Thyroid gland (tissue), 4 donors: ENCODE results near the gene COL4A1. TPM values are rescaled to one million over a fixed set of nuclear protein-coding genes. Genes with fewer than 3 reads are reported as not detected.
"Not testable (repeated sequence)": the region's sequence is repeated elsewhere in the genome, so short reads cannot be mapped to it uniquely, and the experiment has no call there.

Experiments
- DNase-seq, 2 donors: peaks; one replicate each; pipeline ENCODE4 v3.0.0-alpha.2; 2019
- H3K27ac ChIP-seq, 3 donors: fragments of 200-600 bp; sonication (generic); 1 replicate in 2 of 3; 2 replicates in 1 of 3; pipeline ENCODE4 v1.5.1; 2016 to 2019; ENCODE audit warnings: mild to moderate bottlenecking in 1 of 3, moderate library complexity in 1 of 3
- H3K27me3 ChIP-seq: fragments of 200-600 bp; sonication (generic); one replicate; pipeline ENCODE4 v1.5.1; 2019
- H3K36me3 ChIP-seq, 2 donors: fragments of 200-600 bp; sonication (generic); one replicate each; pipeline ENCODE4 v1.5.1; 2016 to 2019
- H3K4me1 ChIP-seq, 2 donors: fragments of 200-600 bp; sonication (generic); one replicate each; pipeline ENCODE4 v1.5.1; 2017 to 2019
- H3K4me3 ChIP-seq, 3 donors: fragments of 200-600 bp; sonication (generic); replicated peaks in 1 of 3; 1 replicate in 2 of 3; 2 replicates in 1 of 3; pipeline ENCODE4 v1.5.1; 2016; ENCODE audit warnings: mild to moderate bottlenecking in 1 of 3
- H3K9me3 ChIP-seq: fragments of 200-600 bp; sonication (generic); one replicate; pipeline ENCODE4 v1.5.1; 2017
- POLR2A ChIP-seq, 2 donors: fragments of 450-650 bp; IDR thresholded peaks; one replicate each; pipeline ENCODE4 v1.6.1; 2017; ENCODE audit warnings: antibody characterized with exemption in 2 of 2, mild to moderate bottlenecking in 2 of 2, moderate library complexity in 1 of 2
- WGBS, 2 donors: methylation state at CpG; one replicate each; pipeline ENCODE4 v1.1.5; 2017; 5-methylcytosine and 5-hydroxymethylcytosine counted together
- intact Hi-C: fragments of 100-400 bp; cut with DNase I; formaldehyde crosslinking; loops from one replicate; pipeline ENCODE4 v1.15.1; 2023
- total RNA-seq, 4 donors: library from RNA; depleted of rRNA; stranded (reverse); fragments of >200 nt; gene quantifications; one replicate each; pipeline ENCODE4 v1.2.3, GENCODE V29; 2016
- TF ChIP-seq, protein P1 (sequence below), 6 experiments: fragments of 200-600 bp in 3 of 6; fragments of 450-650 bp in 3 of 6; sonication (generic) in 3 of 6; IDR thresholded peaks; one replicate each; pipeline ENCODE4 v1.5.1; 2016 to 2019; ENCODE audit warnings: antibody characterized with exemption in 6 of 6, mild to moderate bottlenecking in 2 of 6, inconsistent platforms in 1 of 6, moderate library complexity in 1 of 6

Gene COL4A1
- total RNA-seq, 4 donors from 2014 or later: 71.3 to 161 (median 112) TPM

DNA sequence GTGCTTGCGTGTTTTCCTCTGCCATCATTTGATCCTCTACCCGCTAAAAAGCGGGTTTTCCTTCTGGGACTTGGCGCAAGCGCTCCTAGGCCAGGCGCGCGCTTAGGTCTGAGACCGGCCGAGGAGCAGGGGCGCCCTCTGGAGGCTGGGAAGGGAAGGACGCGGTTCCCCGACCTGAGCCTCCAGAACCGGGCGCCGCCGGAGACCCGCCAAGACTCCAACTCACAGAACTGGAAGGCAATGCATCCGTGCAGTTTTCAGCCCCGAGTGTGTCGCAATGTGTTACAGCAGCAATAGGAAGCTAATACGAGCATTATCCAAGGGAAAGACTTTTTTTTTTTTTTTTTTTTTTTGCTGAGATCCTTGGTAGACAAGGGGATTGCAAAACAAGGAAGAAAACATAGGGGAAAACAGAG is 190.9 kb downstream of the COL4A1 start:
- Histone ChIP-seq H3K4me1 (peaks cover 0 to 5% of the 10 kb centered on the region in 2 donors), H3K36me3 (no peaks in the 10 kb centered on the region), H3K27ac (no peak overlapping the region), H3K9me3 (no peaks in the 10 kb centered on the region), H3K4me3 (no peak overlapping the region), H3K27me3 (no peaks in the 10 kb centered on the region)
- peak; percentile 43 to 50 for DNase-seq
- intact Hi-C loops: loop anchor here (10.0 kb wide), 1 partner anchor 971 kb away; no protein-coding TSS in a partner anchor
- WGBS, 2 donors: 24 to 38% methylated on average over 23 of the region's 23 CpGs
- TF ChIP-seq, protein P1, sequence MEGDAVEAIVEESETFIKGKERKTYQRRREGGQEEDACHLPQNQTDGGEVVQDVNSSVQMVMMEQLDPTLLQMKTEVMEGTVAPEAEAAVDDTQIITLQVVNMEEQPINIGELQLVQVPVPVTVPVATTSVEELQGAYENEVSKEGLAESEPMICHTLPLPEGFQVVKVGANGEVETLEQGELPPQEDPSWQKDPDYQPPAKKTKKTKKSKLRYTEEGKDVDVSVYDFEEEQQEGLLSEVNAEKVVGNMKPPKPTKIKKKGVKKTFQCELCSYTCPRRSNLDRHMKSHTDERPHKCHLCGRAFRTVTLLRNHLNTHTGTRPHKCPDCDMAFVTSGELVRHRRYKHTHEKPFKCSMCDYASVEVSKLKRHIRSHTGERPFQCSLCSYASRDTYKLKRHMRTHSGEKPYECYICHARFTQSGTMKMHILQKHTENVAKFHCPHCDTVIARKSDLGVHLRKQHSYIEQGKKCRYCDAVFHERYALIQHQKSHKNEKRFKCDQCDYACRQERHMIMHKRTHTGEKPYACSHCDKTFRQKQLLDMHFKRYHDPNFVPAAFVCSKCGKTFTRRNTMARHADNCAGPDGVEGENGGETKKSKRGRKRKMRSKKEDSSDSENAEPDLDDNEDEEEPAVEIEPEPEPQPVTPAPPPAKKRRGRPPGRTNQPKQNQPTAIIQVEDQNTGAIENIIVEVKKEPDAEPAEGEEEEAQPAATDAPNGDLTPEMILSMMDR (IDR thresholded peaks at IDR 0.05): peak; percentile 41 to 68 (median 48)
- no peak for TF ChIP-seq POLR2A (IDR thresholded peaks at IDR 0.05)

DNA sequence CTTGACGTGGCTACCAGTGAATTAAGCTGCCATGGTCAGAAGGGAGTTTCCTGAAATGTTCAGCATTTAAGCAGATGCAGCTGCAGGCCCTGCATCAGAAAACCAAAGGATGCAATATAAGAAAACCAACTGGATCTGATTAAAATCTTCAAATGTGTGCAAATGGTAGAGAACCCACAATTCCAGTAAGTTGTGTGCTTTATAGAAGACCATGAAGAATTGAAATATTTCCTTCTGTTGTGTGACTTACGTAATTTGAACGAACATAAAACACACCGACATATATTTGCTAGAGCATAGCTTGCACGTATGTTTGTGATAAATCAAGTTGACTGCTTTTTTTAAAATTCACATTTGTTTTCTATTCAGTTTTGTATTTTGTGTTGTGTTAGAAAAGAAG is 191.4 kb downstream of the COL4A1 start:
- Histone ChIP-seq H3K27me3 (no peaks in the 10 kb centered on the region), H3K4me3 (no peak overlapping the region), H3K9me3 (no peaks in the 10 kb centered on the region), H3K4me1 (peaks cover 0 to 5% of the 10 kb centered on the region in 2 donors), H3K27ac (no peak overlapping the region), H3K36me3 (no peaks in the 10 kb centered on the region)
- WGBS, 2 donors: 81 to 82% methylated on average over 5 of the region's 5 CpGs
- intact Hi-C loops: loop anchor here (10.0 kb wide), 1 partner anchor 971 kb away; no protein-coding TSS in a partner anchor
- TF ChIP-seq, protein P1 (IDR thresholded peaks at IDR 0.05): no peak
- TF ChIP-seq POLR2A (IDR thresholded peaks at IDR 0.05): no peak
- no peak for DNase-seq

DNA sequence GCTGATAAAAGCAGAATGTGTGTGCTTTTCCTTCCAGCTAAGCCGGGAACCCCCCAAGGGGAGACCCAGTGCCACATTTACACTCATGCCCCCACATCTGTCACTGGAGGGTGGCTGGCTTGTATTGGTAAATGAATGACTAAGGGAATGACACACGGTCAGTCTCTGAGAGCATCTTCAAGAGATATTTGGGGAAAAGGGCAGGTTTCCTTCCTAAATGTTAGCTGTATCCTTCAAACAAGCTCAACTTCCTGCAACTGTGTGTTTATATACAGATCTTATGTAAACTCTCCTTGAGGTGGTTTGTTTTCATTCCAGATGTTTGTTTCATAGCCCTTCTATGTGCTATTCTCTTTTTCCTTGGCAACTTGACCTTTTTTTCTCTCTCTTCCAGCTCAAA is 192.6 kb downstream of the COL4A1 start:
- Histone ChIP-seq H3K36me3 (no peaks in the 10 kb centered on the region), H3K4me1 (peaks cover 0 to 5% of the 10 kb centered on the region in 2 donors), H3K4me3 (no peak overlapping the region), H3K27me3 (no peaks in the 10 kb centered on the region), H3K9me3 (no peaks in the 10 kb centered on the region), H3K27ac (no peak overlapping the region)
- no peak for DNase-seq
- TF ChIP-seq POLR2A (IDR thresholded peaks at IDR 0.05): no peak
- TF ChIP-seq, protein P1 (IDR thresholded peaks at IDR 0.05): no peak
- 77 to 85% methylated on average over 2 of the region's 2 CpGs for WGBS, 2 donors
- intact Hi-C loops: loop anchor here (10.0 kb wide), 1 partner anchor 970 kb away; no protein-coding TSS in a partner anchor

DNA sequence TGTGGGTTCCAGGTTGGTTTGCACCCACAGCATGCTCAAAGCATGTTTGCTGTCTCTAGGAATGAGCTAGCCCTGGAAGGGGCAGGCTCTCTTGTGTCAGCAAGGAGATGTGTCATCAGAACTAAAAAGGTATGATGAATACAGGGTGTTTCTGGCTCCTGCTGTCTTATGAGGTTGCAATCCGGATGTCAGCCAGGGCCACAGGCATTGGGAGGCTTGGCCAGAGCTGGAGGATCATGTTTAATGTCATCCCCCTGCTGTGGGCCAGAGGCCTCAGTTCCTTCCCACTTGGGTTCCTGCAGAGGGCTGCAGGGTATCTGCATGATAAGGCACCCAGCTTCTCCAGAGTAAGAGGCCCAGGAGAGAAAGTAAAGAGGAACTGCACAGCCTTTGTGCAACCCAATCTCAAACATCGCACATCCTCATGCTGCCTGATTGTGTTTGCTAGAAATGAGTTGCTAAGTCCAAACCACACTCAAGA is 193.6 kb downstream of the COL4A1 start:
- intact Hi-C loops: loop anchor here (10.0 kb wide), 1 partner anchor 969 kb away; no protein-coding TSS in a partner anchor
- no peaks in the 10 kb centered on the region for H3K9me3 ChIP-seq
- 85 to 92% methylated on average over 2 of the region's 2 CpGs for WGBS, 2 donors
- no peak for DNase-seq
- no peak for TF ChIP-seq POLR2A (IDR thresholded peaks at IDR 0.05)
- TF ChIP-seq, protein P1 (IDR thresholded peaks at IDR 0.05): no peak
- no peak overlapping the region for H3K4me3 ChIP-seq
- peaks cover 0 to 5% of the 10 kb centered on the region in 2 donors for H3K4me1 ChIP-seq
- no peak overlapping the region for H3K27ac ChIP-seq
- H3K27me3 ChIP-seq: no peaks in the 10 kb centered on the region
- H3K36me3 ChIP-seq: no peaks in the 10 kb centered on the region

DNA sequence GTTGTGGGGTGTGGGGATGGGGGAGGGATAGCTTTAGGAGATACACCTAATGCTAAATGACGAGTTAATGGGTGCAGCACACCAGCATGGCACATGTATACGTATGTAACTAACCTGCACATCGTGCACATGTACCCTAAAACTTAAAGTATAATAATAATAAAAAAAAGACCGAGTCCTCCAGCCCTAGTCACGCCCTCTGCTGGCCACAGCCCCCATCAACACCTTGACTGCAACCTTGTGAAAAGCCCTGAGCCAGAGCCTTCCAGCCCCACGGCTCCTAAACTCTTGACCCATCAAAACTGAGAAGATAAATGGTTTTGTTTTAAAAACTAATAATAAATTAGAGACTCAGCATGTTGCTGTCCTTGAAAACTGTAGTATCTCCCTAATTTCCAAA is 194.6 kb downstream of the COL4A1 start:
- not testable (repeated sequence) for H3K4me3 ChIP-seq, DNase-seq, H3K27ac ChIP-seq, H3K36me3 ChIP-seq, H3K4me1 ChIP-seq, H3K27me3 ChIP-seq, H3K9me3 ChIP-seq
- intact Hi-C loops: loop anchor here (10.0 kb wide), 1 partner anchor 968 kb away; no protein-coding TSS in a partner anchor
- 71 to 84% methylated on average over 6 of the region's 6 CpGs for WGBS, 2 donors
